PC-3 (cell line): ENCODE results near the gene RABGAP1L.

Experiments used
- EZH2phosphoT487 ChIP-seq: fragments of 300-600 bp; sonication (generic); IDR thresholded peaks from 2 replicates; pipeline ENCODE4 v1.6.1; 2018; ENCODE audit warnings: mild to moderate bottlenecking, antibody characterized with exemption, low read length, borderline replicate concordance
- TF ChIP-seq, protein P1 (sequence below): fragments of 300-600 bp; sonication (generic); conservative IDR thresholded peaks from 2 replicates; pipeline ENCODE4 v1.5.1; 2017; ENCODE audit warnings: antibody characterized with exemption, low read depth, mild to moderate bottlenecking, low read length

- TF ChIP-seq, protein P1, sequence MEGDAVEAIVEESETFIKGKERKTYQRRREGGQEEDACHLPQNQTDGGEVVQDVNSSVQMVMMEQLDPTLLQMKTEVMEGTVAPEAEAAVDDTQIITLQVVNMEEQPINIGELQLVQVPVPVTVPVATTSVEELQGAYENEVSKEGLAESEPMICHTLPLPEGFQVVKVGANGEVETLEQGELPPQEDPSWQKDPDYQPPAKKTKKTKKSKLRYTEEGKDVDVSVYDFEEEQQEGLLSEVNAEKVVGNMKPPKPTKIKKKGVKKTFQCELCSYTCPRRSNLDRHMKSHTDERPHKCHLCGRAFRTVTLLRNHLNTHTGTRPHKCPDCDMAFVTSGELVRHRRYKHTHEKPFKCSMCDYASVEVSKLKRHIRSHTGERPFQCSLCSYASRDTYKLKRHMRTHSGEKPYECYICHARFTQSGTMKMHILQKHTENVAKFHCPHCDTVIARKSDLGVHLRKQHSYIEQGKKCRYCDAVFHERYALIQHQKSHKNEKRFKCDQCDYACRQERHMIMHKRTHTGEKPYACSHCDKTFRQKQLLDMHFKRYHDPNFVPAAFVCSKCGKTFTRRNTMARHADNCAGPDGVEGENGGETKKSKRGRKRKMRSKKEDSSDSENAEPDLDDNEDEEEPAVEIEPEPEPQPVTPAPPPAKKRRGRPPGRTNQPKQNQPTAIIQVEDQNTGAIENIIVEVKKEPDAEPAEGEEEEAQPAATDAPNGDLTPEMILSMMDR = no peak
- no peak for TF ChIP-seq EZH2phosphoT487
These were observed 150.2 kb downstream of the RABGAP1L start for GRCh38 chr1:174309490-174309889.
